Measurements from ENCODE around the gene AOC1. TPM values are rescaled to one million over a fixed set of nuclear protein-coding genes. Genes with fewer than 3 reads are reported as not detected.

The AOC1 gene
- total and polyA plus RNA-seq, 2 of the 4 experiments (the other 2 are of a cell fraction), result not detected

GRCh38 chr7:150900675-150901074 lies 48.4 kb downstream of the AOC1 start:
- Histone ChIP-seq H2BK120ac (ENCODE audit: low read depth, low read length) (no peak overlapping the region), H3K14ac (replicated peaks; ENCODE audit: low read depth, low read length) (no peak overlapping the region), H3K79me1 (ENCODE audit: low read depth in 1 of 2, low read length in 2 of 2) (no peaks in the 10 kb centered on the region), H2AK5ac (ENCODE audit: low read depth, low read length) (no peak overlapping the region), H4K5ac (ENCODE audit: low read depth, low read length) (no peak overlapping the region; the same call in 1 of the 2 replicates), H3K4ac (ENCODE audit: low read depth, low read length) (no peak overlapping the region), H3K4me1 (ENCODE audit: control insufficient read depth, insufficient read depth, low read length) (peaks cover 13% of the 10 kb centered on the region), H3K23ac (ENCODE audit: low read depth, low read length) (no peak overlapping the region), H4K8ac (ENCODE audit: low read depth in 2 of 2, low read length in 2 of 2) (no peak overlapping the region), H3K36me3 (ENCODE audit: control insufficient read depth, insufficient read depth, low read length) (no peaks in the 10 kb centered on the region), H2AK9ac (replicated peaks; ENCODE audit: low read depth, low read length, poor library complexity) (no peak overlapping the region), H3K4me2 (ENCODE audit: low read depth, low read length) (no peak overlapping the region), H3K9me3 (ENCODE audit: control insufficient read depth, insufficient read depth, low read length) (no peaks in the 10 kb centered on the region), H2BK20ac (ENCODE audit: low read depth, low read length) (no peak overlapping the region), H4K91ac (ENCODE audit: insufficient read depth, low read depth, low read length) (no peak overlapping the region), H3K9ac (ENCODE audit: low read depth, low read length) (no peak overlapping the region; the same call in 1 of the 2 replicates), H4K20me1 (ENCODE audit: insufficient read depth, low read length) (no peaks in the 10 kb centered on the region), H3K27me3 (ENCODE audit: control insufficient read depth, insufficient read depth, low read length) (peaks cover 15% of the 10 kb centered on the region; the same call in 1 of the 2 replicates), H3K9me1 (ENCODE audit: insufficient read depth, low read length) (peaks cover 4% of the 10 kb centered on the region), H3K56ac (ENCODE audit: extremely low read depth, insufficient read depth, low read length) (no peak overlapping the region), H2BK5ac (ENCODE audit: low read depth, low read length, poor library complexity, severe bottlenecking) (no peak overlapping the region), H3K27ac (ENCODE audit: insufficient read depth, low read length) (no peak overlapping the region), H2BK15ac (ENCODE audit: low read depth, low read length) (no peak overlapping the region), H2AFZ (replicated peaks; ENCODE audit: low read length, poor library complexity) (no peak overlapping the region), H3K18ac (ENCODE audit: low read depth, low read length) (no peak overlapping the region), H3K4me3 (ENCODE audit: insufficient read depth, low read depth, low read length) (no peak overlapping the region)
- 73% methylated on average over 4 of the region's 8 CpGs; no CpG with 5 or more reads in 1 of the 2 experiments for WGBS, 2 experiments (ENCODE audit: extremely low coverage in 2 of 2, insufficient read length in 1 of 2)
- in situ Hi-C loops (cut with MboI; ENCODE audit: low sequenced_read_pairs), result loop anchor here (5.0 to 10.0 kb wide), 2 partner anchors 87 to 204 kb away; no protein-coding TSS in a partner anchor
- TF ChIP-seq MAFK (IDR thresholded peaks at IDR 0.05; ENCODE audit: low read depth, low read length), result no peak
- TF ChIP-seq BHLHE40 (IDR thresholded peaks at IDR 0.05; ENCODE audit: low read depth, low read length), result no peak
- TF ChIP-seq FOS (IDR thresholded peaks at IDR 0.05; ENCODE audit: low read depth, low read length), result no peak
- TF ChIP-seq POLR2A (IDR thresholded peaks at IDR 0.05; ENCODE audit: low read depth, low read length), result no peak
- no peak for TF ChIP-seq MXI1 (IDR thresholded peaks at IDR 0.05; ENCODE audit: borderline replicate concordance, low read depth, low read length)
- TF ChIP-seq USF2 (IDR thresholded peaks at IDR 0.05; ENCODE audit: low read depth, low read length), result no peak
- no peak for TF ChIP-seq RAD21 (IDR thresholded peaks at IDR 0.05; ENCODE audit: low read length)
- no peak for TF ChIP-seq MAZ (IDR thresholded peaks at IDR 0.05; ENCODE audit: borderline replicate concordance, low read depth, low read length)
- TF ChIP-seq CHD1 (IDR thresholded peaks at IDR 0.05; ENCODE audit: low read depth, low read length), result no peak
- TF ChIP-seq RCOR1 (IDR thresholded peaks at IDR 0.05; ENCODE audit: insufficient replicate concordance, low read length), result no peak
- no peak for TF ChIP-seq RFX5 (IDR thresholded peaks at IDR 0.05; ENCODE audit: low read depth, low read length)
- no peak for TF ChIP-seq SMC3 (IDR thresholded peaks at IDR 0.05; ENCODE audit: low read depth, low read length)
- TF ChIP-seq CEBPB (IDR thresholded peaks at IDR 0.05; ENCODE audit: low read depth, low read length), result no peak
- ChIA-PET CTCF (interaction anchor here (1.0 kb wide), 1 partner anchor 117 kb away, joined by 5 read pairs; no protein-coding TSS in a partner anchor), POLR2A (ENCODE audit: unreplicated experiment) (no interaction called here)
- ATAC-seq (ENCODE audit: low read depth) (no peak), DNase-seq (no peak)
- dilution Hi-C loops (cut with HindIII; ENCODE audit: low sequenced_read_pairs, unreplicated experiment), result no loop called here
- intact Hi-C loops (cut with micrococcal nuclease), result loop anchor here (5.0 kb wide), 1 partner anchor 272 kb away; no protein-coding TSS in a partner anchor
- no TSS peak for BruUV-seq (replicated peaks)
